Measurements from ENCODE around the gene USP48. TPM values are rescaled to one million over a fixed set of nuclear protein-coding genes. Genes with fewer than 3 reads are reported as not detected.

Gene USP48
- total RNA-seq, 2 experiments from 2014 or later, result 73.3 to 76.0 TPM

DNA sequence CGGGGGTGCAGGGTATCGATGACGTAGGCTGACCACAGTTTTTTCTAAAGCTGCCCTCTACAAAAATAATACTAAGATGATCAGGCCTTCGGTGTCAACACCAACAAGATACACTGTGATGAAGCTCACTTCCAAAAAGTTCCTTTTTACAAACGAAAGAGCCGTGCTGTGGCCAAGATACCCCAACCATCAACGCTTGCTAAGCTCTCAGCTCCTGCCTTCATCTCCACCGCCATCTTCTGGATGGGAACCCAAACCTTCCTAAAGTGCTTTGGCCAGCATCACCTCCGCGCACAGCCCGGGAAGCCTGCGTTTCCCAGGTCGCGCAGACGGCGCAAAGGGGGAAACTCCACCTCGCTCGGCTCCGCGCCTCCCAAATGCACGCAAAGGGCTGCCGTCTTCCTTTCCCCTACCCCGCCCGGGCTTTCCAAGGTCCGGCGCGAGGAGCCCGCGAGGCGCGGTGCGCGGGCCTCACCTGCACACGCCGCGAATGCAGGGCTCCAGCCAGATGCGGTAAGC lies 541 bp downstream of the USP48 start:
- H3K9me3 Mint-ChIP-seq, result no peaks in the 10 kb centered on the region
- DNase-seq, result peak in 13 of 14 experiments; percentile 10 to 81 (median 33)
- Histone ChIP-seq H3K4me1 (ENCODE audit: insufficient read depth, low read length) (peaks cover 38% of the 10 kb centered on the region), H3K27me3 (ENCODE audit: control insufficient read depth in 1 of 2, insufficient read depth in 2 of 2, low read length in 2 of 2) (no peaks in the 10 kb centered on the region), H3K36me3 (ENCODE audit: insufficient read depth, low read length) (no peaks in the 10 kb centered on the region), H3K9me3 (ENCODE audit: control insufficient read depth in 1 of 2, insufficient read depth in 1 of 2, low read length in 2 of 2) (peaks cover 0 to 5% of the 10 kb centered on the region in 2 experiments), H3K4me3 (ENCODE audit: low read length) (peak overlapping the region; percentile 100), H3K27ac (ENCODE audit: low read depth in 1 of 2, low read length in 2 of 2) (peak overlapping the region; percentile 66 to 99)
- H3K36me3 Mint-ChIP-seq (ENCODE audit: low read depth), result peaks cover 35% of the 10 kb centered on the region
- no peak for TF ChIP-seq CTCF (IDR thresholded peaks at IDR 0.05)
- ChIA-PET POLR2A (interaction anchor here (0.7 to 4.3 kb wide), 16 partner anchors 9 to 994 kb away, joined by 3 to 35 read pairs (median 3); partner anchors contain the start of gene CDC42), CTCF (interaction anchor here (0.7 to 2.4 kb wide), 5 partner anchors 13 to 243 kb away, joined by 3 to 7 read pairs (median 3); no protein-coding TSS in a partner anchor)
- intact Hi-C loops (cut with DNase I, micrococcal nuclease), result loop anchor here (2.0 to 5.0 kb wide), 8 partner anchors 80 to 670 kb away; partner anchors contain the start of genes ZBTB40 (in 2 of the 2), HSPG2 (in 1 of the 2) and NBPF3 (in 1 of the 2)
- ATAC-seq (ENCODE audit: poor library complexity), result peak; percentile 19
- H3K27me3 Mint-ChIP-seq, result no peaks in the 10 kb centered on the region
- H3K27ac Mint-ChIP-seq, result peak overlapping the region; percentile 100
- peaks cover 43% of the 10 kb centered on the region for H3K4me1 Mint-ChIP-seq (ENCODE audit: low read depth)
- peak overlapping the region; percentile 99 for H3K4me3 Mint-ChIP-seq

DNA sequence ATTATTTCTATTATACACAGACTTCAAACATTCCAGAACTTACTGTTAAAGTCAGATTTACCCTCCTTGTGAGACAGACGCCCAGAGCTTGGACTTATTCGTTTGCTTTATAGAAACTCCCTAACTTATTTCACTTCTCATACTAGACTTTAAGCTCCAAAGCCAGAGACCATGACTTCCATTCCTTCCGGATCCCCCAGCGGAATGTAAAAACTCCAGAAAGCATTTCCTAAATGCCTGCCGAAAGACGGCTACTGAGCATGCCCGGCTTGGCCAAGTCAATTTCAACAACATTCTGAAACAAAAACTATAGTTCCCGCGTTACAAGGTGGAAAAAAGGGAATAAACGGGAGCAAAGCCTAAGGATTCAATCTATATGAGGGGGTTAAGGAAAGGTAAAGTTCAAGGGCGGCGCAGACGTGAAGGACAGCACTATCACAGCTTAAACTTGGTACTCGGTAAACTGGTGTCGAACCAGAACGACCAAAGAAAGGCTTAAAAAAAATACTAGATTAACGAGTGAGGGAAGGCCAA lies 1.1 kb downstream of the USP48 start:
- peak overlapping the region; percentile 99 for H3K4me3 Mint-ChIP-seq
- CTCF ChIA-PET, result interaction anchor here (0.7 to 2.4 kb wide), 5 partner anchors 12 to 243 kb away, joined by 3 to 7 read pairs (median 3); no protein-coding TSS in a partner anchor
- peaks cover 47% of the 10 kb centered on the region for H3K4me1 Mint-ChIP-seq (ENCODE audit: low read depth)

More for the DNA sequence above, 1.1 kb downstream of the USP48 start:
- peak overlapping the region; percentile 100 for H3K4me3 ChIP-seq (ENCODE audit: low read length)
- no peak for TF ChIP-seq CTCF (IDR thresholded peaks at IDR 0.05)
- peaks cover 40% of the 10 kb centered on the region for H3K4me1 ChIP-seq (ENCODE audit: insufficient read depth, low read length)
- POLR2A ChIA-PET, result interaction anchor here (0.7 to 4.3 kb wide), 12 partner anchors 8 to 994 kb away, joined by 3 to 35 read pairs (median 3); partner anchors contain the start of gene CDC42
- intact Hi-C loops (cut with DNase I, micrococcal nuclease), result loop anchor here (2.0 to 5.0 kb wide), 8 partner anchors 80 to 670 kb away; partner anchors contain the start of genes ZBTB40 (in 2 of the 2), HSPG2 (in 1 of the 2) and NBPF3 (in 1 of the 2)
- H3K36me3 Mint-ChIP-seq (ENCODE audit: low read depth), result peaks cover 38% of the 10 kb centered on the region
- H3K36me3 ChIP-seq (ENCODE audit: insufficient read depth, low read length), result peaks cover 3% of the 10 kb centered on the region
- H3K27me3 Mint-ChIP-seq, result no peaks in the 10 kb centered on the region
- H3K9me3 Mint-ChIP-seq, result no peaks in the 10 kb centered on the region
- peaks cover 0 to 5% of the 10 kb centered on the region in 2 experiments for H3K9me3 ChIP-seq (ENCODE audit: control insufficient read depth in 1 of 2, insufficient read depth in 1 of 2, low read length in 2 of 2)
- ATAC-seq (ENCODE audit: poor library complexity) (peak; percentile 2), DNase-seq (peak in 2 of 14 experiments; percentile 8 to 11)
- no peaks in the 10 kb centered on the region for H3K27me3 ChIP-seq (ENCODE audit: control insufficient read depth in 1 of 2, insufficient read depth in 2 of 2, low read length in 2 of 2)
- peak overlapping the region; percentile 66 to 99 for H3K27ac ChIP-seq (ENCODE audit: low read depth in 1 of 2, low read length in 2 of 2)
- H3K27ac Mint-ChIP-seq, result peak overlapping the region; percentile 100

All from CD4-positive, alpha-beta T cell (primary cell).